ENCODE data around the gene TDP2.

- TF ChIP-seq, protein P1, sequence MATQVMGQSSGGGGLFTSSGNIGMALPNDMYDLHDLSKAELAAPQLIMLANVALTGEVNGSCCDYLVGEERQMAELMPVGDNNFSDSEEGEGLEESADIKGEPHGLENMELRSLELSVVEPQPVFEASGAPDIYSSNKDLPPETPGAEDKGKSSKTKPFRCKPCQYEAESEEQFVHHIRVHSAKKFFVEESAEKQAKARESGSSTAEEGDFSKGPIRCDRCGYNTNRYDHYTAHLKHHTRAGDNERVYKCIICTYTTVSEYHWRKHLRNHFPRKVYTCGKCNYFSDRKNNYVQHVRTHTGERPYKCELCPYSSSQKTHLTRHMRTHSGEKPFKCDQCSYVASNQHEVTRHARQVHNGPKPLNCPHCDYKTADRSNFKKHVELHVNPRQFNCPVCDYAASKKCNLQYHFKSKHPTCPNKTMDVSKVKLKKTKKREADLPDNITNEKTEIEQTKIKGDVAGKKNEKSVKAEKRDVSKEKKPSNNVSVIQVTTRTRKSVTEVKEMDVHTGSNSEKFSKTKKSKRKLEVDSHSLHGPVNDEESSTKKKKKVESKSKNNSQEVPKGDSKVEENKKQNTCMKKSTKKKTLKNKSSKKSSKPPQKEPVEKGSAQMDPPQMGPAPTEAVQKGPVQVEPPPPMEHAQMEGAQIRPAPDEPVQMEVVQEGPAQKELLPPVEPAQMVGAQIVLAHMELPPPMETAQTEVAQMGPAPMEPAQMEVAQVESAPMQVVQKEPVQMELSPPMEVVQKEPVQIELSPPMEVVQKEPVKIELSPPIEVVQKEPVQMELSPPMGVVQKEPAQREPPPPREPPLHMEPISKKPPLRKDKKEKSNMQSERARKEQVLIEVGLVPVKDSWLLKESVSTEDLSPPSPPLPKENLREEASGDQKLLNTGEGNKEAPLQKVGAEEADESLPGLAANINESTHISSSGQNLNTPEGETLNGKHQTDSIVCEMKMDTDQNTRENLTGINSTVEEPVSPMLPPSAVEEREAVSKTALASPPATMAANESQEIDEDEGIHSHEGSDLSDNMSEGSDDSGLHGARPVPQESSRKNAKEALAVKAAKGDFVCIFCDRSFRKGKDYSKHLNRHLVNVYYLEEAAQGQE (IDR thresholded peaks at IDR 0.05; ENCODE audit: insufficient read depth in 1 of 2, low read depth in 2 of 2, low read length in 1 of 2): no peak
- TF ChIP-seq, protein P2, sequence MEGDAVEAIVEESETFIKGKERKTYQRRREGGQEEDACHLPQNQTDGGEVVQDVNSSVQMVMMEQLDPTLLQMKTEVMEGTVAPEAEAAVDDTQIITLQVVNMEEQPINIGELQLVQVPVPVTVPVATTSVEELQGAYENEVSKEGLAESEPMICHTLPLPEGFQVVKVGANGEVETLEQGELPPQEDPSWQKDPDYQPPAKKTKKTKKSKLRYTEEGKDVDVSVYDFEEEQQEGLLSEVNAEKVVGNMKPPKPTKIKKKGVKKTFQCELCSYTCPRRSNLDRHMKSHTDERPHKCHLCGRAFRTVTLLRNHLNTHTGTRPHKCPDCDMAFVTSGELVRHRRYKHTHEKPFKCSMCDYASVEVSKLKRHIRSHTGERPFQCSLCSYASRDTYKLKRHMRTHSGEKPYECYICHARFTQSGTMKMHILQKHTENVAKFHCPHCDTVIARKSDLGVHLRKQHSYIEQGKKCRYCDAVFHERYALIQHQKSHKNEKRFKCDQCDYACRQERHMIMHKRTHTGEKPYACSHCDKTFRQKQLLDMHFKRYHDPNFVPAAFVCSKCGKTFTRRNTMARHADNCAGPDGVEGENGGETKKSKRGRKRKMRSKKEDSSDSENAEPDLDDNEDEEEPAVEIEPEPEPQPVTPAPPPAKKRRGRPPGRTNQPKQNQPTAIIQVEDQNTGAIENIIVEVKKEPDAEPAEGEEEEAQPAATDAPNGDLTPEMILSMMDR (IDR thresholded peaks at IDR 0.05): no peak
- TF ChIP-seq POLR2AphosphoS5 (IDR thresholded peaks at IDR 0.05; ENCODE audit: low read depth, low read length) (no peak), TCF7L2 (IDR thresholded peaks at IDR 0.05; ENCODE audit: low read depth, low read length) (no peak)
Observed at GRCh38 chr6:24606200-24606930, 60.3 kb downstream of the TDP2 start.
